H1 (cell line): ENCODE measurements around the gene DHRS13. TPM values are rescaled to one million over a fixed set of nuclear protein-coding genes. Genes with fewer than 3 reads are reported as not detected.

Source experiments
- ATF3 ChIP-seq: IDR thresholded peaks from 2 replicates; pipeline ENCODE4 v1.6.1; 2011; ENCODE audit warnings: low read depth, mild to moderate bottlenecking, low read length; ENCODE audit not compliant: insufficient read depth
- CBX8 ChIP-seq: fragments of 300-800, 300-1000 bp; sonication (generic); IDR thresholded peaks from 2 replicates; pipeline ENCODE4 v1.7.1; 2016; ENCODE audit warnings: low read depth, low read length, borderline replicate concordance
- MAFK ChIP-seq: IDR thresholded peaks from 2 replicates; pipeline ENCODE4 v1.6.1; 2012; ENCODE audit warnings: low read depth, mild to moderate bottlenecking, improper control_type of control experiment, low read length
- MAX ChIP-seq: IDR thresholded peaks from 2 replicates; pipeline ENCODE4 v1.6.1; 2012; ENCODE audit warnings: inconsistent platforms
- RBBP5 ChIP-seq: IDR thresholded peaks from 2 replicates; pipeline ENCODE4 v1.7.1; 2012; ENCODE audit warnings: low read depth, mild to moderate bottlenecking, inconsistent platforms, low read length, moderate library complexity, borderline replicate concordance
- RNF2 ChIP-seq: fragments of 200-900, 300-1000 bp; sonication (generic); IDR thresholded peaks from 2 replicates; pipeline ENCODE4 v1.7.1; 2016; ENCODE audit warnings: borderline replicate concordance, low read depth, mild to moderate bottlenecking, antibody characterized with exemption, low read length; ENCODE audit not compliant: poor library complexity, severe bottlenecking; ENCODE audit errors: missing control alignments
- SAP30 ChIP-seq: fragments of 300-600 bp; sonication (generic); IDR thresholded peaks from 2 replicates; pipeline ENCODE4 v1.7.1; 2012; ENCODE audit warnings: low read length, moderate library complexity, mild to moderate bottlenecking, inconsistent platforms; ENCODE audit not compliant: insufficient read depth, insufficient replicate concordance
- SIN3A ChIP-seq, 2 experiments: IDR thresholded peaks in 1 of 2; conservative IDR thresholded peaks in 1 of 2; 2 replicates each; pipeline ENCODE4 v1.6.1; 2011 to 2012; ENCODE audit warnings: low read length in 2 of 2, improper control_type of control experiment in 1 of 2, low read depth in 1 of 2, mild to moderate bottlenecking in 1 of 2
- polyA plus RNA-seq, 7 experiments: library from polyadenylated mRNA; depleted of rRNA in 3 of 7; stranded (reverse) in 5 of 7; unstranded in 2 of 7; fragments of >200 nt in 5 of 7; fragments of 200-250 nt in 2 of 7; gene quantifications; 1 replicate in 5 of 7; 2 replicates in 1 of 7; 4 replicates in 1 of 7; pipeline versions ENCODE4 v1.2.1 to v1.2.3, GENCODE V29; 2011 to 2013; ENCODE audit warnings: missing spikeins in 2 of 7, mixed read lengths in 2 of 7
- total RNA-seq: library from RNA; stranded (reverse); fragmentation: NEBNext Ultra II Directional; extraction: Animal tissue kit (Norgen Biotek cat#: 25700); gene quantifications from 2 replicates; pipeline ENCODE4 v1.2.1, GENCODE V29; 2021
- TF ChIP-seq, protein P1 (sequence below), 3 experiments: IDR thresholded peaks; 1 replicate in 2 of 3; 2 replicates in 1 of 3; pipeline versions ENCODE4 v1.5.1 to v1.6.1; 2011; ENCODE audit warnings: low read length in 3 of 3, mild to moderate bottlenecking in 3 of 3, inconsistent platforms in 2 of 3, low read depth in 1 of 3, moderate library complexity in 1 of 3; ENCODE audit not compliant: insufficient read depth in 1 of 3; ENCODE audit errors: control extremely low read depth in 1 of 3

The DHRS13 gene
- total and polyA plus RNA-seq, 2 of the 8 experiments (the other 6 are each of a cell fraction or from before 2014, with no cell fraction given) = 23.7 to 30.0 TPM

GRCh38 chr17:28911411-28912045 lies 8.6 kb upstream of the DHRS13 start (continued):
- TF ChIP-seq SAP30 = no peak
- TF ChIP-seq RNF2 = no peak
- no peak for TF ChIP-seq RBBP5
- TF ChIP-seq, protein P1, sequence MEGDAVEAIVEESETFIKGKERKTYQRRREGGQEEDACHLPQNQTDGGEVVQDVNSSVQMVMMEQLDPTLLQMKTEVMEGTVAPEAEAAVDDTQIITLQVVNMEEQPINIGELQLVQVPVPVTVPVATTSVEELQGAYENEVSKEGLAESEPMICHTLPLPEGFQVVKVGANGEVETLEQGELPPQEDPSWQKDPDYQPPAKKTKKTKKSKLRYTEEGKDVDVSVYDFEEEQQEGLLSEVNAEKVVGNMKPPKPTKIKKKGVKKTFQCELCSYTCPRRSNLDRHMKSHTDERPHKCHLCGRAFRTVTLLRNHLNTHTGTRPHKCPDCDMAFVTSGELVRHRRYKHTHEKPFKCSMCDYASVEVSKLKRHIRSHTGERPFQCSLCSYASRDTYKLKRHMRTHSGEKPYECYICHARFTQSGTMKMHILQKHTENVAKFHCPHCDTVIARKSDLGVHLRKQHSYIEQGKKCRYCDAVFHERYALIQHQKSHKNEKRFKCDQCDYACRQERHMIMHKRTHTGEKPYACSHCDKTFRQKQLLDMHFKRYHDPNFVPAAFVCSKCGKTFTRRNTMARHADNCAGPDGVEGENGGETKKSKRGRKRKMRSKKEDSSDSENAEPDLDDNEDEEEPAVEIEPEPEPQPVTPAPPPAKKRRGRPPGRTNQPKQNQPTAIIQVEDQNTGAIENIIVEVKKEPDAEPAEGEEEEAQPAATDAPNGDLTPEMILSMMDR (IDR thresholded peaks at IDR 0.05; ENCODE audit: control extremely low read depth in 1 of 3, insufficient read depth in 1 of 3, low read depth in 1 of 3, low read length in 3 of 3) = no peak
- TF ChIP-seq MAFK = no peak
- TF ChIP-seq SIN3A (conservative IDR thresholded peaks at IDR 0.05 in 1 of 2, IDR thresholded peaks at IDR 0.05 in 1 of 2; ENCODE audit: low read depth in 1 of 2, low read length in 2 of 2) = no peak
- no peak for TF ChIP-seq MAX
- no peak for TF ChIP-seq ATF3
- TF ChIP-seq CBX8 = no peak
